ENCODE results near the gene HEPACAM2.

The HEPACAM2 gene

GRCh38 chr7:93242106-93242505 lies 15.8 kb upstream of the HEPACAM2 start:
- POLR2A ChIA-PET = interaction anchor here (1.3 kb wide), 1 partner anchor 10 kb away, joined by 3 read pairs; the partner anchor contains the start of gene VPS50

GRCh38 chr7:93239824-93240223 lies 13.6 kb upstream of the HEPACAM2 start:
- CTCF ChIA-PET = no interaction called here
- POLR2A ChIA-PET = no interaction called here
- DNase-seq (ENCODE audit: extremely low spot score) = no peak
- no peak for TF ChIP-seq HDGF (IDR thresholded peaks at IDR 0.05; ENCODE audit: borderline replicate concordance)
- TF ChIP-seq, protein P1, sequence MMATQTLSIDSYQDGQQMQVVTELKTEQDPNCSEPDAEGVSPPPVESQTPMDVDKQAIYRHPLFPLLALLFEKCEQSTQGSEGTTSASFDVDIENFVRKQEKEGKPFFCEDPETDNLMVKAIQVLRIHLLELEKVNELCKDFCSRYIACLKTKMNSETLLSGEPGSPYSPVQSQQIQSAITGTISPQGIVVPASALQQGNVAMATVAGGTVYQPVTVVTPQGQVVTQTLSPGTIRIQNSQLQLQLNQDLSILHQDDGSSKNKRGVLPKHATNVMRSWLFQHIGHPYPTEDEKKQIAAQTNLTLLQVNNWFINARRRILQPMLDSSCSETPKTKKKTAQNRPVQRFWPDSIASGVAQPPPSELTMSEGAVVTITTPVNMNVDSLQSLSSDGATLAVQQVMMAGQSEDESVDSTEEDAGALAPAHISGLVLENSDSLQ (IDR thresholded peaks at IDR 0.05) = no peak
- no peak for TF ChIP-seq SP1 (IDR thresholded peaks at IDR 0.05)
- no peak for TF ChIP-seq ARNT (IDR thresholded peaks at IDR 0.05)
- no peak for TF ChIP-seq ZNF384 (IDR thresholded peaks at IDR 0.05)
- TF ChIP-seq ELF4 (IDR thresholded peaks at IDR 0.05) = no peak
- TF ChIP-seq BHLHE40 (IDR thresholded peaks at IDR 0.05; ENCODE audit: borderline replicate concordance) = no peak
- no peak for TF ChIP-seq LEF1 (IDR thresholded peaks at IDR 0.05; ENCODE audit: borderline replicate concordance)
- TF ChIP-seq TARDBP (IDR thresholded peaks at IDR 0.05) = no peak

More at GRCh38 chr7:93242106-93242505, 15.8 kb upstream of the HEPACAM2 start:
- no peak for TF ChIP-seq ZNF384 (IDR thresholded peaks at IDR 0.05)
- TF ChIP-seq L3MBTL2 (conservative IDR thresholded peaks at IDR 0.05) = no peak
- no peak for TF ChIP-seq CTBP1 (IDR thresholded peaks at IDR 0.05; ENCODE audit: borderline replicate concordance)
- no peak for TF ChIP-seq FOXK2 (IDR thresholded peaks at IDR 0.05)
- DNase-seq (ENCODE audit: extremely low spot score) = no peak
- CTCF ChIA-PET = interaction anchor here (1.7 kb wide), 1 partner anchor 13 kb away, joined by 4 read pairs; no protein-coding TSS in a partner anchor

DNA sequence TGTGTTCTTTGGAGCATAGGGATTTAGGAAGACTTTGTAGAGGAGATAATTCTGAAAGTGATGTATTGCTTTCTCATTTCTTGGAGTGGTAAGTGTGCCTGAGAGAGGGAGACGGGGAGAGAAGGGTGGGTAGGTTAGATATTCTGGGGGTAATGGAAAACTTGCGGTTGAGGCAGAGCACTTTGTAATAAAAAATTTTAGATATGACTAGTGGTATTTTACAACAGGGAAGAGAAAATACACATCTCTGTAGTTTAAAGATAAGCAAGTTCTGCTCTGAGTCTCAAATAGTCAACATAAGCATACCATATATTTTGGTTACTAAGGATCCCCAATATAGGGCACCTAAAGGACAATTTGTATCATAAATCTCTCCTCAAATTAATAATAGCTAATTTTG lies 12.5 kb upstream of the HEPACAM2 start:
- DNase-seq (ENCODE audit: extremely low spot score) = no peak
- no peak for TF ChIP-seq ARNT (IDR thresholded peaks at IDR 0.05)
- no peak for TF ChIP-seq FOXK2 (IDR thresholded peaks at IDR 0.05)
- no peak for TF ChIP-seq LEF1 (IDR thresholded peaks at IDR 0.05; ENCODE audit: borderline replicate concordance)
- no peak for TF ChIP-seq NFRKB (IDR thresholded peaks at IDR 0.05)
- TF ChIP-seq HDGF (IDR thresholded peaks at IDR 0.05; ENCODE audit: borderline replicate concordance) = no peak
- no peak for TF ChIP-seq BHLHE40 (IDR thresholded peaks at IDR 0.05; ENCODE audit: borderline replicate concordance)
- no peak for TF ChIP-seq SP1 (IDR thresholded peaks at IDR 0.05)
- TF ChIP-seq, protein P1 (IDR thresholded peaks at IDR 0.05) = no peak
- TF ChIP-seq CTBP1 (IDR thresholded peaks at IDR 0.05; ENCODE audit: borderline replicate concordance) = no peak
- TF ChIP-seq L3MBTL2 (conservative IDR thresholded peaks at IDR 0.05) = no peak
- TF ChIP-seq ELF4 (IDR thresholded peaks at IDR 0.05) = no peak
- POLR2A ChIA-PET = no interaction called here
- CTCF ChIA-PET = no interaction called here

DNA sequence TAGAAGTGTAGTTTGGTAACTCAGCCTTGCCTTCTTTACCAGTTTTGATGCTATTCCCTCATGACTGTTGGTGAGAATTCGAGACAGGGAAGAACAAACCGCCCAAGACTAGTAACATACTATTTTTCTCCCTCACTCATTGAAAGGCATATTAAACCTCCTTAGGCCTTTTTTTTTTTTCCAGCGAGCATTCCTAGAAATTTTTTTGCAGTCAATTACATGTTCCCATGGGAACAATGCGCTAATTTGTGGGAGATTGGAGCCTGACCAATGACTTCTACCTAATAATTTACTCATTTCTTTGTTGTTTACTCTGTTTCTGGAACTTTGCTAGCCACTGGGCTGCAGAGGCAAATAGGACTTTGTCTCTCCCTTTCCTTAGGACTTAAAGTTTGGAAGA lies 11.9 kb upstream of the HEPACAM2 start:
- ChIA-PET CTCF (no interaction called here), POLR2A (no interaction called here)
- DNase-seq (ENCODE audit: extremely low spot score) = no peak
- TF ChIP-seq, protein P1 (IDR thresholded peaks at IDR 0.05) = no peak
- TF ChIP-seq CTBP1 (IDR thresholded peaks at IDR 0.05; ENCODE audit: borderline replicate concordance) = no peak
- no peak for TF ChIP-seq NFRKB (IDR thresholded peaks at IDR 0.05)
- TF ChIP-seq TARDBP (IDR thresholded peaks at IDR 0.05) = no peak
- TF ChIP-seq FOXK2 (IDR thresholded peaks at IDR 0.05) = no peak
- no peak for TF ChIP-seq ELF4 (IDR thresholded peaks at IDR 0.05)
- TF ChIP-seq FOXA1 (IDR thresholded peaks at IDR 0.05) = no peak
- TF ChIP-seq HDGF (IDR thresholded peaks at IDR 0.05; ENCODE audit: borderline replicate concordance) = no peak
- no peak for TF ChIP-seq SP1 (IDR thresholded peaks at IDR 0.05)

DNA sequence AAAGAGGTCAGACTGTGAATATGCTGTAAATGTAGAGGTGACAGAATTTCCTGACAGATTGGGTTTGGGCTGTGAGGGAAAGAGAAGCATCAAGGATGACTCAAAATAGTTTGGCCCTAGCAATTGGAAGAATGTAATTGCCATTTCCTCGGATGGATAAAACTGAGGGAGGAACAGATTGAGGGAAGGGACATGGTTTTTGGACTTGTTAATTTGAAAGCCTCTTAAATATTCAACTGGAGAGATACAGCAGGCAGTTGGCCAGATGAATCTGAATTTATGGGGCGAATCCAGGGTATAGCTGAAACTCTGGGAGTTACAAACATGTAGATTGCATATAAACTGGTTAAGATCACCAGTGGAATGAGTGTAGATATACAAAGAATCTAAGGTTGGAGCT lies 9.3 kb upstream of the HEPACAM2 start:
- DNase-seq (ENCODE audit: extremely low spot score) = no peak
- POLR2A ChIA-PET = no interaction called here
- TF ChIP-seq FOXK2 (IDR thresholded peaks at IDR 0.05) (no peak), HDGF (IDR thresholded peaks at IDR 0.05; ENCODE audit: borderline replicate concordance) (no peak), ZNF384 (IDR thresholded peaks at IDR 0.05) (no peak), SUZ12 (IDR thresholded peaks at IDR 0.05) (no peak), FOXA1 (IDR thresholded peaks at IDR 0.05) (no peak), ARNT (IDR thresholded peaks at IDR 0.05) (no peak), ELF4 (IDR thresholded peaks at IDR 0.05) (no peak), FOXM1 (IDR thresholded peaks at IDR 0.05; ENCODE audit: borderline replicate concordance) (no peak), L3MBTL2 (conservative IDR thresholded peaks at IDR 0.05) (no peak), TARDBP (IDR thresholded peaks at IDR 0.05) (no peak), LEF1 (IDR thresholded peaks at IDR 0.05; ENCODE audit: borderline replicate concordance) (no peak), NFRKB (IDR thresholded peaks at IDR 0.05) (no peak), CTBP1 (IDR thresholded peaks at IDR 0.05; ENCODE audit: borderline replicate concordance) (no peak), SP1 (IDR thresholded peaks at IDR 0.05) (no peak)
- TF ChIP-seq, protein P1 (IDR thresholded peaks at IDR 0.05) = no peak
- CTCF ChIA-PET = no interaction called here

- ChIA-PET POLR2A (interaction anchor here (1.3 to 1.4 kb wide), 3 partner anchors 9 to 14 kb away, joined by 3 to 6 read pairs (median 4); no protein-coding TSS in a partner anchor), CTCF (interaction anchor here (1.8 kb wide), 1 partner anchor 13 kb away, joined by 8 read pairs; no protein-coding TSS in a partner anchor)
- TF ChIP-seq FOXM1 (IDR thresholded peaks at IDR 0.05; ENCODE audit: borderline replicate concordance) = no peak
- TF ChIP-seq, protein P1 (IDR thresholded peaks at IDR 0.05) = peak; percentile 54
- peak; percentile 18 for DNase-seq (ENCODE audit: extremely low spot score)
Observed at GRCh38 chr7:93232673-93233018, 6.4 kb upstream of the HEPACAM2 start.

All from HEK293T (cell line).